SK-N-SH (cell line): ENCODE measurements around the gene C19orf67. TPM values are rescaled to one million over a fixed set of nuclear protein-coding genes. Genes with fewer than 3 reads are reported as not detected.
A peak's percentile ranks its signal among the peaks of the same experiment; 100 is the strongest.

Source experiments
- CTCF ChIA-PET: fragments of 300-600, 350-600 bp; formaldehyde crosslinking; extraction: SDS; loops from one replicate; lab custom pipeline; 2021; lab: Yijun Ruan, JAX
- POLR2A ChIA-PET: fragments of 350-600 bp; sonication (Branson Sonifier 250); formaldehyde crosslinking; extraction: SDS; loops from one replicate; lab custom pipeline; 2020; ENCODE audit warnings: antibody characterized with exemption, inconsistent platforms; lab: Yijun Ruan, JAX
- DNase-seq: peaks from one replicate; pipeline ENCODE4 v3.0.0; 2012
- H2AFZ ChIP-seq: fragments of 200-600 bp; sonication (generic); 2 replicates; pipeline ENCODE4 v1.8.1; 2016; ENCODE audit warnings: antibody characterized with exemption, mild to moderate bottlenecking, low read depth
- H3F3A ChIP-seq: fragments of 200-600 bp; sonication (generic); replicated peaks from 2 replicates; pipeline ENCODE3; 2016; ENCODE audit warnings: antibody characterized with exemption, mild to moderate bottlenecking; ENCODE audit not compliant: insufficient read depth
- H3K27ac ChIP-seq, 2 experiments: fragments of 200-500 bp in 1 of 2; fragments of 200-600 bp in 1 of 2; sonication (Bioruptor generic) in 1 of 2; sonication (generic), shearing (Covaris generic) in 1 of 2; 2 replicates each; pipeline versions ENCODE4 v1.5.1 to v1.6.1; 2014 to 2016; ENCODE audit warnings: low read depth in 2 of 2, inconsistent platforms in 1 of 2, low read length in 1 of 2, mild to moderate bottlenecking in 1 of 2, mixed read lengths in 1 of 2
- H3K27me3 ChIP-seq: fragments of 200-600 bp; sonication (generic), shearing (Covaris generic); 2 replicates; pipeline ENCODE4 v1.6.1; 2016; ENCODE audit warnings: mixed run types; ENCODE audit not compliant: insufficient read depth
- H3K36me3 ChIP-seq, 2 experiments: fragments of 200-500 bp in 1 of 2; fragments of 200-600 bp in 1 of 2; sonication (Bioruptor generic) in 1 of 2; sonication (generic) in 1 of 2; replicated peaks in 1 of 2; 2 replicates each; pipeline versions ENCODE3 to v1.5.1; 2014 to 2016; ENCODE audit warnings: low read length in 1 of 2, mild to moderate bottlenecking in 1 of 2; ENCODE audit not compliant: insufficient read depth in 2 of 2, control insufficient read depth in 1 of 2
- H3K4me1 ChIP-seq, 2 experiments: fragments of 200-500 bp in 1 of 2; fragments of 200-600 bp in 1 of 2; sonication (Bioruptor generic) in 1 of 2; sonication (generic), shearing (Covaris generic) in 1 of 2; 2 replicates each; pipeline versions ENCODE4 v1.5.1 to v1.6.1; 2014 to 2016; ENCODE audit warnings: low read depth in 1 of 2, low read length in 1 of 2, mixed run types in 1 of 2; ENCODE audit not compliant: insufficient read depth in 2 of 2, control insufficient read depth in 1 of 2
- H3K4me2 ChIP-seq: fragments of 200-600 bp; sonication (generic), shearing (Covaris generic); 2 replicates; pipeline ENCODE4 v1.6.1; 2017; ENCODE audit warnings: mixed run types
- H3K4me3 ChIP-seq, 2 experiments: fragments of 200-500 bp in 1 of 2; fragments of 200-600 bp in 1 of 2; sonication (Bioruptor generic) in 1 of 2; sonication (generic), shearing (Covaris generic) in 1 of 2; 2 replicates each; pipeline versions ENCODE4 v1.5.1 to v1.8.1; 2014 to 2016; ENCODE audit warnings: low read depth in 2 of 2, inconsistent platforms in 1 of 2, low read length in 1 of 2, mild to moderate bottlenecking in 1 of 2, mixed read lengths in 1 of 2, moderate library complexity in 1 of 2
- H3K79me2 ChIP-seq: fragments of 200-600 bp; sonication (generic); 2 replicates; pipeline ENCODE4 v1.8.1; 2017; ENCODE audit warnings: mild to moderate bottlenecking; ENCODE audit not compliant: insufficient read depth
- H3K9ac ChIP-seq: fragments of 200-600 bp; sonication (generic); 2 replicates; pipeline ENCODE4 v1.6.1; 2017; ENCODE audit warnings: mixed run types
- H3K9me2 ChIP-seq: fragments of 200-600 bp; sonication (generic); 2 replicates; pipeline ENCODE4 v1.6.1; 2017; ENCODE audit warnings: mixed run types
- H3K9me3 ChIP-seq: fragments of 200-600 bp; sonication (generic); 2 replicates; pipeline ENCODE4 v1.6.1; 2017; ENCODE audit warnings: mixed run types, mild to moderate bottlenecking, moderate library complexity
- H4K20me1 ChIP-seq: fragments of 200-600 bp; sonication (generic); 2 replicates; pipeline ENCODE4 v1.6.1; 2017; ENCODE audit warnings: mild to moderate bottlenecking, mixed run types; ENCODE audit not compliant: insufficient read depth
- CHD2 ChIP-seq: fragments of 150-350 bp; IDR thresholded peaks from 2 replicates; pipeline ENCODE4 v1.6.1; 2018; ENCODE audit warnings: low read length; ENCODE audit not compliant: partially characterized antibody
- ELF1 ChIP-seq: IDR thresholded peaks from 2 replicates; pipeline ENCODE4 v1.4.0; 2012
- FOXM1 ChIP-seq: IDR thresholded peaks from 2 replicates; pipeline ENCODE4 v1.4.0; 2012; ENCODE audit warnings: low read depth, mild to moderate bottlenecking
- GABPA ChIP-seq: IDR thresholded peaks from 2 replicates; pipeline ENCODE4 v1.4.0; 2012; ENCODE audit warnings: low read depth, mild to moderate bottlenecking
- GATA2 ChIP-seq: sonication (generic); formaldehyde crosslinking; IDR thresholded peaks from 2 replicates; pipeline ENCODE4 v1.5.0; 2020; ENCODE audit warnings: mild to moderate bottlenecking, missing genetic modification reagents
- JUND ChIP-seq: IDR thresholded peaks from 2 replicates; pipeline ENCODE4 v1.4.0; 2012
- MEF2A ChIP-seq: IDR thresholded peaks from 2 replicates; pipeline ENCODE4 v1.4.0; 2012; ENCODE audit warnings: low read depth, borderline replicate concordance
- MXI1 ChIP-seq: IDR thresholded peaks from 2 replicates; pipeline ENCODE4 v1.6.1; 2012; ENCODE audit warnings: mild to moderate bottlenecking, low read depth, low read length, improper control_type of control experiment
- NRF1 ChIP-seq: IDR thresholded peaks from 2 replicates; pipeline ENCODE4 v1.6.1; 2012; ENCODE audit warnings: low read depth, mild to moderate bottlenecking, low read length
- POLR2AphosphoS5 ChIP-seq: IDR thresholded peaks from 2 replicates; pipeline ENCODE4 v1.6.1; 2012; ENCODE audit warnings: low read depth, low read length
- RAD21 ChIP-seq: IDR thresholded peaks from 2 replicates; pipeline ENCODE4 v1.6.1; 2012; ENCODE audit warnings: mild to moderate bottlenecking, low read length
- RFX5 ChIP-seq: IDR thresholded peaks from 2 replicates; pipeline ENCODE4 v1.6.1; 2012; ENCODE audit warnings: mild to moderate bottlenecking, improper control_type of control experiment, low read length
- RXRA ChIP-seq: IDR thresholded peaks from 2 replicates; pipeline ENCODE4 v1.4.0; 2012; ENCODE audit warnings: low read depth, mild to moderate bottlenecking, borderline replicate concordance
- SIN3A ChIP-seq: IDR thresholded peaks from 2 replicates; pipeline ENCODE4 v1.6.1; 2012; ENCODE audit warnings: low read depth, mild to moderate bottlenecking, low read length, moderate library complexity, borderline replicate concordance
- TEAD4 ChIP-seq: IDR thresholded peaks from 2 replicates; pipeline ENCODE4 v1.4.0; 2012; ENCODE audit warnings: mild to moderate bottlenecking, borderline replicate concordance; ENCODE audit not compliant: insufficient read depth
- YY1 ChIP-seq: IDR thresholded peaks from 2 replicates; pipeline ENCODE4 v1.4.0; 2012; ENCODE audit warnings: low read depth, mild to moderate bottlenecking
- WGBS: methylation state at CpG from one replicate; pipeline ENCODE4 v1.1.6; 2017; ENCODE audit warnings: low lambda C conversion rate; 5-methylcytosine and 5-hydroxymethylcytosine counted together
- polyA plus RNA-seq, 3 experiments: library from polyadenylated mRNA; depleted of rRNA; stranded (reverse); fragments of >200 nt; gene quantifications; 2 replicates each; pipeline ENCODE4 v1.2.3, GENCODE V29; 2012
- TF ChIP-seq, protein P1 (sequence below): IDR thresholded peaks from 2 replicates; pipeline ENCODE4 v1.4.0; 2012; ENCODE audit warnings: low read depth
- TF ChIP-seq, protein P2 (sequence below): fragments of 150-350 bp; IDR thresholded peaks from 2 replicates; pipeline ENCODE4 v1.6.1; 2016; ENCODE audit warnings: mild to moderate bottlenecking, low read depth, low read length
- TF ChIP-seq, protein P3 (sequence below): IDR thresholded peaks from 2 replicates; pipeline ENCODE4; 2012
- TF ChIP-seq, protein P4 (sequence below): fragments of 150-350 bp; IDR thresholded peaks from 2 replicates; pipeline ENCODE4 v1.6.1; 2017; ENCODE audit warnings: antibody characterized with exemption, low read length, low read depth, borderline replicate concordance

C19orf67 gene
- polyA plus RNA-seq, 1 of the 3 experiments (the other 2 are of a cell fraction), result not detected

DNA sequence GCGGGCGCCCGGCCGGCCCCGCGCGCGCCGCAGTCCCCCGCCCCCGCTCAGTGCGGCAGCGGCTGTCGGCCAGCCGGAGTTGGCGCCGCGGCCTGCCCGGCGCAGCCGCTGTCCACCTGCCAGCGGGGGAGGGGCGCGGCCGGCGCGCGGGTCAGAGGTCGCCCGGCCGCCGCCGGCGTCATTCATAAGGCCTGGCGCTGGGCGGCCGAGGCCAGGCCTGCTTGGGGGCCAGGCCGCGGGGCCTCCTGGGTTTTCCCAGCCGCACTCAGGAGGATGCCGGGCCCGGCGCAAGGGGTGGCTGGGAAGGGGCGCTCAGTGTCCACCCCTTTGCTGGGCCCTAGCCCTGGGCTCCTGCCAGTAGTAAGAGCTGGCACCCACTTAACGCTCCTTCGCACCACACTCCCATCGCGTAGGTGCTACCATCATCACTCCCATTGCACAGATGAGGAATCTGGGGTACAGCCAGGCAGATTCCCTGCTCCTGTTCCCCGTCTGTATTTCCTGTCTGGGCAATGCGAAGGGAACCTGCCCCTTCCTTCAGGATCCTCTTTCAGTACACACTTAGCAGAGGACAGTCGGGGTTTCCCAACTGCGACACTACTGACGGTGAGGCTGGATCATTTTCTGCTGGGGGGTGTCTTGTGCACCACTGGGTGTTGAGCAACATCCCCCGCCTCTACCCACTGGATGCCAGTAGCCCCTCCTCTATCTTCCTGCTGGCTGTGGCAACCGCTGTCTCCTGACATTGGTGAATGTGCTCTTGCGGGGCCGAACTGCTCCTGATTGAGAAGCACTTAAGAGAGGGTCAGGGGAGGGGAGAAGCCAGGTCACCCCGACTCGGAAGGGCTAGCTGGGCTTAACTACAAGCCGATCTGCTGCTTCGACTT, 32.8 kb upstream of the C19orf67 start:
- POLR2A ChIA-PET, result interaction anchor here (2.4 kb wide), 1 partner anchor 17 kb away, joined by 13 read pairs; the partner anchor contains the start of gene ASF1B
- Histone ChIP-seq H2AFZ (peak overlapping the region; percentile 77), H4K20me1 (no peaks in the 10 kb centered on the region), H3K9me2 (no peaks in the 10 kb centered on the region), H3K9me3 (no peaks in the 10 kb centered on the region), H3F3A (peaks cover 15% of the 10 kb centered on the region), H3K27me3 (no peaks in the 10 kb centered on the region), H3K4me1 (peaks cover 15 to 36% of the 10 kb centered on the region in 2 experiments), H3K36me3 (no peaks in the 10 kb centered on the region), H3K4me2 (peak overlapping the region; percentile 81), H3K9ac (peak overlapping the region; percentile 54), H3K4me3 (peak overlapping the region; percentile 55 to 62), H3K79me2 (peaks cover 30% of the 10 kb centered on the region), H3K27ac (peak overlapping the region; percentile 70 to 98)
- DNase-seq, result peak; percentile 42
- WGBS, result 27% methylated on average over 18 of the region's 61 CpGs
- CTCF ChIA-PET, result interaction anchor here (0.7 to 3.7 kb wide), 4 partner anchors 17 to 230 kb away, joined by 3 to 22 read pairs (median 6); partner anchors contain the start of gene ASF1B
- TF ChIP-seq MXI1 (peak; percentile 38; the same call in 1 of the 2 replicates), JUND (no peak), POLR2AphosphoS5 (no peak), FOXM1 (no peak), NRF1 (peak; percentile 35; the same call in 1 of the 2 replicates), RXRA (no peak), MEF2A (no peak), YY1 (no peak)
- TF ChIP-seq, protein P1, sequence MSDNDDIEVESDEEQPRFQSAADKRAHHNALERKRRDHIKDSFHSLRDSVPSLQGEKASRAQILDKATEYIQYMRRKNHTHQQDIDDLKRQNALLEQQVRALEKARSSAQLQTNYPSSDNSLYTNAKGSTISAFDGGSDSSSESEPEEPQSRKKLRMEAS, result 0 out of 2 replicates have a peak, but pooled peaks have one; percentile 12
- TF ChIP-seq, protein P2, sequence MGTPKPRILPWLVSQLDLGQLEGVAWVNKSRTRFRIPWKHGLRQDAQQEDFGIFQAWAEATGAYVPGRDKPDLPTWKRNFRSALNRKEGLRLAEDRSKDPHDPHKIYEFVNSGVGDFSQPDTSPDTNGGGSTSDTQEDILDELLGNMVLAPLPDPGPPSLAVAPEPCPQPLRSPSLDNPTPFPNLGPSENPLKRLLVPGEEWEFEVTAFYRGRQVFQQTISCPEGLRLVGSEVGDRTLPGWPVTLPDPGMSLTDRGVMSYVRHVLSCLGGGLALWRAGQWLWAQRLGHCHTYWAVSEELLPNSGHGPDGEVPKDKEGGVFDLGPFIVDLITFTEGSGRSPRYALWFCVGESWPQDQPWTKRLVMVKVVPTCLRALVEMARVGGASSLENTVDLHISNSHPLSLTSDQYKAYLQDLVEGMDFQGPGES, result no peak
- TF ChIP-seq, protein P3, sequence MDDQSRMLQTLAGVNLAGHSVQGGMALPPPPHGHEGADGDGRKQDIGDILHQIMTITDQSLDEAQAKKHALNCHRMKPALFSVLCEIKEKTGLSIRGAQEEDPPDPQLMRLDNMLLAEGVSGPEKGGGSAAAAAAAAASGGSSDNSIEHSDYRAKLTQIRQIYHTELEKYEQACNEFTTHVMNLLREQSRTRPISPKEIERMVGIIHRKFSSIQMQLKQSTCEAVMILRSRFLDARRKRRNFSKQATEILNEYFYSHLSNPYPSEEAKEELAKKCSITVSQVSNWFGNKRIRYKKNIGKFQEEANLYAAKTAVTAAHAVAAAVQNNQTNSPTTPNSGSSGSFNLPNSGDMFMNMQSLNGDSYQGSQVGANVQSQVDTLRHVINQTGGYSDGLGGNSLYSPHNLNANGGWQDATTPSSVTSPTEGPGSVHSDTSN, result no peak

DNA sequence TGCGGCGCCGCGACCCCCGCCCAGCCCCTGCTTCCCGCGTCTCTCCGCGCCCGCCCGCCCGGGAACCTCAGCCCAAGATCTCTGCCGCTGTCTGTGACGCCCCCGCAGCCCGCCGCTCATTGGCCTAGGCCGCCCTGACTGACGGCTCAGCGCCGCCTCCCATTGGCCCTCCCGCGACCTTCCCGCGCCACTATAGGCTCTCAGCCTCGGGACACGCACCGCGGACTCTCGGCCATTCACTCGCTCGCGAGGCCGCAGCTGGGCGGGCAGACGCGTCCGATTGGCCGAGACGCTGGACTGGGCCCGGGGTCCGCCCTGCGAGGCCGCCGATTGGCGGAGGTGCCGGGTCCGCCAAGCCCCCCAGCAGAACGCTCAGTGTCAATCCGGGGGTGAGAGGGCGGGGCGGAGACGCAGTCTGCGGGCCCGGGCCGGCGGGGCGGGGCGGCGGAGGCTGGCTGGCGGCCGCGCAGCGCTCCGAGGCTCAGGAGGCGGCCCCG, 32.1 kb upstream of the C19orf67 start, which contains the start of gene PRKACA:
TSS of gene PRKACA (minus strand) at position 95 of the 497 bp plus-strand sequence. CDS start 215 bp downstream, outside the sequence.
- ChIA-PET CTCF (interaction anchor here (0.7 to 3.7 kb wide), 3 partner anchors 19 to 231 kb away, joined by 3 to 22 read pairs (median 9); partner anchors contain the start of gene ASF1B), POLR2A (interaction anchor here (2.4 kb wide), 1 partner anchor 18 kb away, joined by 13 read pairs; the partner anchor contains the start of gene ASF1B)
- Histone ChIP-seq H3K9ac (peak within 1 kb of the TSS; percentile 69), H4K20me1 (no peaks in the 10 kb centered on the region), H3K9me3 (no peaks in the 10 kb centered on the region), H3K4me3 (peak within 1 kb of the TSS; percentile 79 to 80), H3K9me2 (no peaks in the 10 kb centered on the region), H3K4me1 (peaks cover 15 to 36% of the 10 kb centered on the region in 2 experiments), H2AFZ (peak within 1 kb of the TSS; percentile 77), H3F3A (peaks cover 15% of the 10 kb centered on the region), H3K36me3 (no peaks in the 10 kb centered on the region), H3K27me3 (no peaks in the 10 kb centered on the region), H3K79me2 (peaks cover 35% of the 10 kb centered on the region), H3K27ac (peak within 1 kb of the TSS; percentile 70 to 98), H3K4me2 (peak within 1 kb of the TSS; percentile 98)
- no CpG with 5 or more reads among the region's 67 CpGs for WGBS
- peak; percentile 99 for DNase-seq
- no peak for TF ChIP-seq RAD21
- peak; percentile 81 for TF ChIP-seq RFX5
- TF ChIP-seq, protein P3, result peak; percentile 99
- peak; percentile 23; the same call in 1 of the 2 replicates for TF ChIP-seq GABPA
- peak; percentile 41; the same call in 1 of the 2 replicates for TF ChIP-seq SIN3A
- no peak for TF ChIP-seq TEAD4
- no peak for TF ChIP-seq GATA2 (CRISPR knock-in tag)
- TF ChIP-seq MXI1, result peak; percentile 46; the same call in 1 of the 2 replicates
- TF ChIP-seq, protein P4, sequence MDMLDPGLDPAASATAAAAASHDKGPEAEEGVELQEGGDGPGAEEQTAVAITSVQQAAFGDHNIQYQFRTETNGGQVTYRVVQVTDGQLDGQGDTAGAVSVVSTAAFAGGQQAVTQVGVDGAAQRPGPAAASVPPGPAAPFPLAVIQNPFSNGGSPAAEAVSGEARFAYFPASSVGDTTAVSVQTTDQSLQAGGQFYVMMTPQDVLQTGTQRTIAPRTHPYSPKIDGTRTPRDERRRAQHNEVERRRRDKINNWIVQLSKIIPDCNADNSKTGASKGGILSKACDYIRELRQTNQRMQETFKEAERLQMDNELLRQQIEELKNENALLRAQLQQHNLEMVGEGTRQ, result no peak
- peak; percentile 97 for TF ChIP-seq CHD2
- TF ChIP-seq, protein P2, result peak; percentile 95
- no peak for TF ChIP-seq ELF1
